NCI-H510A treated with DMSO at 0.1 percent for 48 hours (cell line): Measurements from ENCODE around the gene NBEAL1.
"Not testable (repeated sequence)": the region's sequence is repeated elsewhere in the genome, so short reads cannot be mapped to it uniquely, and the experiment has no call there.

Source experiments
- DNase-seq: peaks from one replicate; lab custom pipeline; 2025; lab: John Stamatoyannopoulos, UW

Gene NBEAL1

GRCh38 chr2:203229674-203230073, 215.0 kb downstream of the NBEAL1 start:
- not testable (repeated sequence) for DNase-seq

- DNase-seq, result no peak
Measured at GRCh38 chr2:203237346-203238238, 222.9 kb downstream of the NBEAL1 start.

DNA sequence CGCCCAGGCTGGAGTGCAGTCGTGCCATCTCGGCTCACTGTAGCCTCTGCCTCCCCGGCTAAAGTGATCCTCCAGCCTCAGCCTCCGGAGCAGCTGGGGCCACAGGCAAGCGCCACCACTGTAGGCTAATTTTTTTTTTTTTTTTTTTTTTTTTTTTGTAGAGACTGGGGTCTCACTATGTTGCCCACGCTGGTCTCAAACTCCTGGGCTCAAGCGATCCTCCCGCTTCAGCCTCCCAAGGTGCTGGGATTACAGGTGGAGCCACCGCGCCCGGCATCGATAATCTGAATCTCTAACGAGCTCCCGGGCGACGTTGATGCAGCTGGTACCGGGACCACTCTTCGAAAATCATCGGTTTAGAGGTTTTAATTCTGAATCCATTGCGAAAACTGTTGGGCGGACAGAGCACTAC, 223.6 kb downstream of the NBEAL1 start:
- DNase-seq, result no peak

GRCh38 chr2:203238704-203239526, 224.2 kb downstream of the NBEAL1 start, which contains the start of gene CYP20A1:
CYP20A1 (plus strand) TSS chr2:203239018; CDS start chr2:203239063, 45 bp downstream.
- peak; percentile 96 for DNase-seq

GRCh38 chr2:203240491-203240890, 225.8 kb downstream of the NBEAL1 start:
- no peak for DNase-seq

DNA sequence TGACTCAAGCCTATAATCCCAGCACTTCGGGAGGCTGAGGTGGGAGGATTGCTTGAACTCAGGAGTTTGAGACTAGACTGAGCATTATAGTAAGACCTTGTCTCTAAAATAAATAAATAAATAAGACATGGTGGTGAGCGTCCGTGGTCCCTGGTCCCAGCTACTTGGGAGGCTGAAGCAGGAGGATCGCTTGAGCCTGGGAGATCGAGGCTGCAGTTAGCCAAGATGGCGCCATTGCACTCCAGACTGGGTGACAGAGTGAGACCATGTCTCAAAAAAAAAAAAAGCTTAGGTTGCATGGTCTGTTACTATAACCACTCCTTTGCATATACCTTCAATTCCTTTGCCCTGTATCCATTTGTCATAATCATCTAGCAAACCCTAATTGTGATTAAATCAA, 227.8 kb downstream of the NBEAL1 start:
- no peak for DNase-seq

DNA sequence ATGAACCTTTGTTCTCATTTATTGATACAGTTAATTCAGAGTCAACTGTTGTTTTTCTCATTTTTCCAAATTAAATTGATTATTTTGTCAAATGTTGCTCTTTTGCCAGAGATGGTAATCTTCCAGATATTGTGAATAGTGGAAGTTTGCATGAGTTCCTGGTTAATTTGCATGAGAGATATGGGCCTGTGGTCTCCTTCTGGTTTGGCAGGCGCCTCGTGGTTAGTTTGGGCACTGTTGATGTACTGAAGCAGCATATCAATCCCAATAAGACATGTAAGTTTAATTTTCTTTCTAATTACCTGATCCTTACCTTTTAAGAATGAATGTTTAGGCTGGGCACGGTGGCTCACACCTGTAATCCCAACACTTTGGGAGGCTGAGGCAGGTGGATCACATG, 232.0 kb downstream of the NBEAL1 start:
- no peak for DNase-seq

GRCh38 chr2:203252818-203253217, 238.1 kb downstream of the NBEAL1 start:
- DNase-seq, result no peak

- DNase-seq, result not testable (repeated sequence)
Measured at GRCh38 chr2:203253422-203254095, 238.9 kb downstream of the NBEAL1 start.

GRCh38 chr2:203261326-203262159, 246.9 kb downstream of the NBEAL1 start:
- DNase-seq, result no peak
